Erythroblast (primary cell): ENCODE data around the gene ZNF23.

Source experiments
- GATA1 ChIP-seq: IDR thresholded peaks from 2 replicates; pipeline ENCODE4 v1.6.1; 2011; ENCODE audit warnings: low read depth, mild to moderate bottlenecking, control low read depth, low read length, moderate library complexity
- POLR2A ChIP-seq: IDR thresholded peaks from 2 replicates; pipeline ENCODE4 v1.6.1; 2011; ENCODE audit warnings: mild to moderate bottlenecking, low read length

DNA sequence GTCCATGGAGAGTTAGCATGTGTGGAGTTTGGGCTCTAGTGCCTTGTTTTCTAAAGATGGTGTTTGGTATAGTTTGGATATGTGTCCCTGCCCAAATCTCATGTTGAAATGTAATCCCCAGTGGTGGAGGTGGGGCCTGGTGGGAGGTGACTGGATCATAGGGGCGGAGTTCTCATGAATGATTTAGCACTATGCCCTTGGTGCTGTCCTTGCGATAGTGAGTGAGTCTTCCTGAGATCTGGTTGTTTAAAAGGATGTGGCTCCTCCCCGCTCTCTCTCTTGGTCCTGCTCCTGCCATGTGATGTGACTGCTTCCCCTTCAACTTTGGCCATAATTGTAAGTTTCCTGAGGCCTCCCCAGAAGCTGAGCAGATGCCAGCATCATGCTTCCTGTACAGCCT is 36.0 kb upstream of the ZNF23 start:
- no peak for TF ChIP-seq POLR2A
- no peak for TF ChIP-seq GATA1
